GM12878 (cell line): Measurements from ENCODE around the gene TRPC6. TPM values are rescaled to one million over a fixed set of nuclear protein-coding genes. Genes with fewer than 3 reads are reported as not detected.

Experiments used
- ATAC-seq: fragments of 200-7000 bp; cut with Tn5 transposase; 3 replicates; pipeline ENCODE4 v1.9.1; 2020; ENCODE audit warnings: mild to moderate bottlenecking, moderate library complexity
- BruUV-seq: library from RNA; stranded (reverse); fragments of 400-500 nt; replicated peaks from 2 replicates; lab custom pipeline; 2021; lab: Mats Ljungman, UMichigan
- CTCF ChIA-PET: fragments of 300-600 bp; sonication (Branson Sonifier 250); formaldehyde crosslinking; extraction: SDS; loops from one replicate; lab custom pipeline; 2021; ENCODE audit warnings: inconsistent platforms; lab: Yijun Ruan, JAX
- POLR2A ChIA-PET: fragments of 350-600 bp; formaldehyde crosslinking; extraction: SDS; loops from one replicate; lab custom pipeline; 2021; ENCODE audit warnings: inconsistent platforms; lab: Charles Lee
- RAD21 ChIA-PET: fragments of 300-600 bp; sonication (Branson Sonifier 250); formaldehyde crosslinking; loops from one replicate; lab custom pipeline; 2023; ENCODE audit warnings: antibody characterized with exemption; ENCODE audit not compliant: unreplicated experiment; lab: Charles Lee
- SMC1A ChIA-PET: fragments of 300-600 bp; sonication (Branson Sonifier 250); formaldehyde crosslinking; loops from one replicate; lab custom pipeline; 2023; ENCODE audit not compliant: unreplicated experiment, uncharacterized antibody; lab: Charles Lee
- DNase-seq: peaks from one replicate; pipeline ENCODE4 v3.0.0-alpha.2; 2011; ENCODE audit warnings: low read depth, low spot score
- FAIRE-seq: peaks from 3 replicates; lab custom pipeline; 2011; peaks lifted over from hg19 to GRCh38; lab: Jason Lieb, UNC
- H2AFZ ChIP-seq: 2 replicates; pipeline ENCODE4 v1.6.0; 2011; ENCODE audit warnings: low read depth, low read length, control low read depth; ENCODE audit not compliant: control insufficient read depth
- H3K27ac ChIP-seq: 2 replicates; pipeline ENCODE4 v1.5.1; 2011; ENCODE audit warnings: control low read depth; ENCODE audit not compliant: control insufficient read depth, insufficient read depth
- H3K27me3 ChIP-seq, 2 experiments: replicated peaks in 1 of 2; 2 replicates each; pipeline versions ENCODE4 v1.6.0 to v1.6.1; 2011; ENCODE audit warnings: low read length in 1 of 2; ENCODE audit not compliant: control insufficient read depth in 2 of 2, insufficient read depth in 2 of 2
- H3K36me3 ChIP-seq, 2 experiments: 2 replicates each; pipeline ENCODE4 v1.5.1; 2011; ENCODE audit warnings: low read length in 1 of 2; ENCODE audit not compliant: control insufficient read depth in 2 of 2, insufficient read depth in 2 of 2
- H3K4me1 ChIP-seq: 2 replicates; pipeline ENCODE4 v1.6.1; 2011; ENCODE audit warnings: mild to moderate bottlenecking, low read length, moderate library complexity, mixed read lengths; ENCODE audit not compliant: control insufficient read depth, insufficient read depth
- H3K4me2 ChIP-seq: 2 replicates; pipeline ENCODE4 v1.6.0; 2011; ENCODE audit warnings: control low read depth; ENCODE audit not compliant: control insufficient read depth, insufficient read depth
- H3K4me3 ChIP-seq: fragments of 200-600 bp; sonication (generic); 2 replicates; pipeline ENCODE4 v1.5.1; 2016
- H3K79me2 ChIP-seq: 2 replicates; pipeline ENCODE4 v1.6.0; 2011; ENCODE audit warnings: low read length; ENCODE audit not compliant: control insufficient read depth, insufficient read depth
- H3K9ac ChIP-seq: 2 replicates; pipeline ENCODE4 v1.8.0; 2011; ENCODE audit warnings: low read length, control low read depth, mixed read lengths; ENCODE audit not compliant: control insufficient read depth, insufficient read depth
- H3K9me3 ChIP-seq: replicated peaks from 3 replicates; pipeline ENCODE4 v1.5.1; 2011; ENCODE audit warnings: mild to moderate bottlenecking, low read length; ENCODE audit not compliant: control insufficient read depth, insufficient read depth
- H4K20me1 ChIP-seq: 2 replicates; pipeline ENCODE4 v1.6.0; 2011; ENCODE audit not compliant: control insufficient read depth, insufficient read depth
- BCL11A ChIP-seq: IDR thresholded peaks from 2 replicates; pipeline ENCODE4 v1.6.1; 2011; ENCODE audit warnings: low read depth, low read length
- BCLAF1 ChIP-seq: fragments of 450-650 bp; IDR thresholded peaks from 2 replicates; pipeline ENCODE4 v1.6.1; 2017; ENCODE audit warnings: antibody characterized with exemption, mild to moderate bottlenecking, moderate library complexity
- CBX5 ChIP-seq: sonication (generic); IDR thresholded peaks from 2 replicates; pipeline ENCODE4 v1.6.1; 2016; ENCODE audit warnings: low read depth, moderate library complexity, mild to moderate bottlenecking, inconsistent platforms
- CTCF ChIP-seq, 3 experiments: IDR thresholded peaks in 2 of 3; conservative IDR thresholded peaks in 1 of 3; 2 replicates each; pipeline ENCODE4 v1.5.1; 2011; ENCODE audit warnings: low read depth in 3 of 3, low read length in 3 of 3, mild to moderate bottlenecking in 3 of 3, control low read depth in 2 of 3, moderate library complexity in 2 of 3, inconsistent platforms in 1 of 3, mixed read lengths in 1 of 3; ENCODE audit not compliant: control insufficient read depth in 2 of 3, insufficient read depth in 1 of 3; ENCODE audit errors: extremely low read depth in 1 of 3
- HDAC2 ChIP-seq: fragments of 200-600 bp; sonication (generic); IDR thresholded peaks from 2 replicates; pipeline ENCODE4 v1.6.1; 2017
- KAT2A ChIP-seq: conservative IDR thresholded peaks from 2 replicates; pipeline ENCODE4 v1.6.1; 2011; ENCODE audit warnings: low read depth, low read length; ENCODE audit not compliant: control insufficient read depth
- KDM1A ChIP-seq: fragments of 200-600 bp; sonication (generic); IDR thresholded peaks from 2 replicates; pipeline ENCODE4 v1.6.1; 2016; ENCODE audit warnings: borderline replicate concordance
- LARP7 ChIP-seq: fragments of 450-650 bp; IDR thresholded peaks from 2 replicates; pipeline ENCODE4 v1.6.1; 2017; ENCODE audit warnings: mild to moderate bottlenecking
- MTA3 ChIP-seq: IDR thresholded peaks from 2 replicates; pipeline ENCODE4 v1.6.1; 2012; ENCODE audit warnings: low read length, inconsistent platforms, borderline replicate concordance
- NR2C2 ChIP-seq: IDR thresholded peaks from 2 replicates; pipeline ENCODE4 v1.6.1; 2011; ENCODE audit warnings: borderline replicate concordance, low read depth; ENCODE audit not compliant: control insufficient read depth, insufficient read length
- PML ChIP-seq: IDR thresholded peaks from 2 replicates; pipeline ENCODE4 v1.6.1; 2012; ENCODE audit warnings: low read length, inconsistent platforms
- POLR2AphosphoS2 ChIP-seq: IDR thresholded peaks from 2 replicates; pipeline ENCODE4 v1.6.1; 2011; ENCODE audit warnings: low read depth, mild to moderate bottlenecking, low read length, improper control_type of control experiment, moderate library complexity
- STAT1 ChIP-seq: fragments of 450-650 bp; conservative IDR thresholded peaks from 2 replicates; pipeline ENCODE4 v1.6.1; 2014; ENCODE audit warnings: antibody characterized with exemption, mild to moderate bottlenecking
- TCF12 ChIP-seq: IDR thresholded peaks from 2 replicates; pipeline ENCODE4 v1.6.1; 2011; ENCODE audit warnings: low read depth, mild to moderate bottlenecking, low read length
- USF1 ChIP-seq: IDR thresholded peaks from 2 replicates; pipeline ENCODE4 v1.6.1; 2011; ENCODE audit warnings: borderline replicate concordance, low read depth, mild to moderate bottlenecking, moderate library complexity, mixed read lengths, low read length; ENCODE audit not compliant: insufficient read depth; ENCODE audit errors: extremely low read length
- WGBS: methylation state at CpG from one replicate; pipeline ENCODE4 v1.1.6; 2016; ENCODE audit warnings: low lambda C conversion rate; ENCODE audit not compliant: insufficient replicate concordance, insufficient coverage; ENCODE audit errors: missing lambda C conversion rate; 5-methylcytosine and 5-hydroxymethylcytosine counted together
- in situ Hi-C: fragments of 300-500 bp; cut with MboI; formaldehyde crosslinking; loops from 9 replicates; pipeline ENCODE4 v1.14.3; 2018; ENCODE audit warnings: mixed read lengths
- intact Hi-C: fragments of 100-400 bp; cut with micrococcal nuclease; formaldehyde crosslinking; loops from one replicate; pipeline ENCODE4 v1.14.2; 2022; ENCODE audit not compliant: unreplicated experiment
- polyA plus RNA-seq, 11 experiments: library from polyadenylated mRNA; depleted of rRNA in 4 of 11; unstranded in 6 of 11; stranded (reverse) in 5 of 11; fragments of >200 nt; fragmentation: Nextera tagmentation in 4 of 11; fragmentation: Illumina TruSeq in 1 of 11; extraction: Ambion mirVana in 4 of 11; extraction: Trizol in 1 of 11; gene quantifications; 1 replicate in 1 of 11; 2 replicates in 10 of 11; pipeline versions ENCODE4 v1.2.1 to v1.2.3, GENCODE V29; 2011 to 2016; ENCODE audit warnings: inconsistent platforms in 2 of 11, missing spikeins in 2 of 11, low read depth in 1 of 11
- total RNA-seq, 4 experiments: library from RNA; depleted of rRNA in 3 of 4; stranded (reverse); fragments of >200 nt in 3 of 4; fragmentation: Illumina TruSeq in 1 of 4; extraction: Trizol in 1 of 4; gene quantifications; 2 replicates each; pipeline versions ENCODE4 v1.2.1 to v1.2.3, GENCODE V29; 2013 to 2021
- TF ChIP-seq, protein P1 (sequence below): fragments of 450-650 bp; IDR thresholded peaks from 2 replicates; pipeline ENCODE4 v1.6.1; 2017; ENCODE audit warnings: low read depth, mild to moderate bottlenecking, moderate library complexity

TRPC6 gene
- total and polyA plus RNA-seq, 10 of the 15 experiments (the other 5 are each of a cell fraction or from before 2014, with no cell fraction given) = not detected

DNA sequence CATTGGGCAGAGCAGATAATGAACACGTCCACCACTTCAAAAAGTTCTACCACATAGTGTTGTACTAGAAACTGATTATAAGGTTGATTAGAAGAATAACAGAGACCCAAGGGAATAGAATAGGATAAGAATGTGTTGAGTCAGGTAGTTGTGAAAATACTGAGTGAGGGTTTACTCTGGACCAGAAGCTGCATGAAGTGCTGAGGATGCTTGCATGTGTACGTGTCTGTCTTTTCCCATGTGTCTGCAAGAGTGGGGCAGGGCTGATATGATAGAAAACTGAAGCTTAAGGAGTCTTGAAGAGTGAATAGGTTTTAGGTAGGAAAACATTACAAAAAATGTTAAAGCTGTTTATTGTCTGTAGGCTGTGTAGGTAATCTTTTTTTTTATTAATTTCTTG is 20.6 kb downstream of the TRPC6 start:
- no peak for ATAC-seq
- H3K4me1 ChIP-seq = no peaks in the 10 kb centered on the region
- H3K79me2 ChIP-seq = no peaks in the 10 kb centered on the region
- H3K36me3 ChIP-seq = no peaks in the 10 kb centered on the region
- no peak overlapping the region for H3K4me2 ChIP-seq
- no peak overlapping the region for H2AFZ ChIP-seq
- no peak for FAIRE-seq
- RAD21 ChIA-PET = no interaction called here
- no peaks in the 10 kb centered on the region for H3K27me3 ChIP-seq
- no peaks in the 10 kb centered on the region for H3K9me3 ChIP-seq
- H3K4me3 ChIP-seq = no peak overlapping the region
- H4K20me1 ChIP-seq = no peaks in the 10 kb centered on the region
- in situ Hi-C loops = no loop called here
- no peak overlapping the region for H3K27ac ChIP-seq
- CTCF ChIA-PET = no interaction called here
- BruUV-seq = no TSS peak
- SMC1A ChIA-PET = no interaction called here
- TF ChIP-seq STAT1 (no peak), PML (no peak), CTCF (IDR thresholded peaks at IDR 0.05 in 2 of 3, conservative IDR thresholded peaks at IDR 0.05 in 1 of 3; ENCODE audit: control insufficient read depth in 2 of 3, extremely low read depth in 1 of 3, insufficient read depth in 1 of 3, low read depth in 3 of 3, low read length in 3 of 3) (no peak), USF1 (no peak), HDAC2 (no peak), BCL11A (no peak), KAT2A (no peak), CBX5 (no peak), TCF12 (no peak), KDM1A (no peak), BCLAF1 (no peak), POLR2AphosphoS2 (no peak), MTA3 (no peak), LARP7 (no peak), NR2C2 (no peak)
- TF ChIP-seq, protein P1, sequence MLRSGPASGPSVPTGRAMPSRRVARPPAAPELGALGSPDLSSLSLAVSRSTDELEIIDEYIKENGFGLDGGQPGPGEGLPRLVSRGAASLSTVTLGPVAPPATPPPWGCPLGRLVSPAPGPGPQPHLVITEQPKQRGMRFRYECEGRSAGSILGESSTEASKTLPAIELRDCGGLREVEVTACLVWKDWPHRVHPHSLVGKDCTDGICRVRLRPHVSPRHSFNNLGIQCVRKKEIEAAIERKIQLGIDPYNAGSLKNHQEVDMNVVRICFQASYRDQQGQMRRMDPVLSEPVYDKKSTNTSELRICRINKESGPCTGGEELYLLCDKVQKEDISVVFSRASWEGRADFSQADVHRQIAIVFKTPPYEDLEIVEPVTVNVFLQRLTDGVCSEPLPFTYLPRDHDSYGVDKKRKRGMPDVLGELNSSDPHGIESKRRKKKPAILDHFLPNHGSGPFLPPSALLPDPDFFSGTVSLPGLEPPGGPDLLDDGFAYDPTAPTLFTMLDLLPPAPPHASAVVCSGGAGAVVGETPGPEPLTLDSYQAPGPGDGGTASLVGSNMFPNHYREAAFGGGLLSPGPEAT = no peak
- DNase-seq = no peak
- H3K9ac ChIP-seq = no peak overlapping the region
- 5% methylated on average over 2 of the region's 2 CpGs for WGBS
- POLR2A ChIA-PET = no interaction called here
- intact Hi-C loops = no loop called here
